ENCODE measurements around the gene WDR35. TPM values are rescaled to one million over a fixed set of nuclear protein-coding genes. Genes with fewer than 3 reads are reported as not detected.

Gene WDR35
- total and polyA plus RNA-seq, 2 donors from 2014 or later, result 6.0 to 21.2 TPM

DNA sequence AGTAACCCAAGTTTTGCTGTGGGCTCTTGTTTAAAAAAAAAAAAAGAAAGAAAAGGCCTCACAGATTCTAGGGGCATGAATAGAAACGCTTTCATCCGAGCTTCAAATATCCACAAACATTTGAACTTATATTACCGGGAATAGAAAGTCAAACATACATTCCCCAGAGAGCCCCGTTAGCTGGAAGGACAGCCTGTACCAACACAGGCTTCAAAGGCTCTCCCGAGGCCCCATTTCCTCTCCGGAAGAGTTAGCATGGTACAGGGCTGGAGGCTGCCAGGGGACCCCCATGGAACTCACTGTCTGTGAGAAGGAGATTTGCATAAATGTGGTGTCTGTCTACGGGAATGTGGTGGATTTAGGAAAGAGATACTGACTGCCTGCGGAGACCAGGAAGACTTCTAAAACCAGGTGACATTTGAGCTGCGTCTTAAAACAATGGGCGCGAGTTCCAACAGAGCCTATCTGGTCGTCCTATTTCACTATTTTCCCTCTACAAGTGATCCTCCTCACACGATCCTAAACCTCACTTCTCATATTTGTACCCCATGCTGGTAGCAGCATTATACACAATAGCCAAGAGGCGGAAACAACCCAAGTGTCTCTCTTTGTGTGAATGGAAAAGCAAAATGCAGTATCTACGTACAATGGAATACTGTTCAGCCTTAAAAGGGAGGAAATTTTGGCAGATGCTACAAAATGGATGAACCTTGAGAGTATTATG, 23.4 kb upstream of the WDR35 start:
- H3K9me3 ChIP-seq (ENCODE audit: control insufficient read depth in 2 of 3, insufficient read depth in 1 of 3, low read length in 3 of 3), result no peaks in the 10 kb centered on the region
- DNase-seq (peak in 1 of 5 donors; percentile 14), FAIRE-seq (no peak)
- no peak overlapping the region for H3K9ac ChIP-seq (ENCODE audit: low read length in 3 of 3)
- H3K4me3 ChIP-seq (ENCODE audit: low read length in 3 of 3), result peak overlapping the region in 1 of 3 donors; percentile 57
- H3K27me3 ChIP-seq (ENCODE audit: control insufficient read depth, insufficient read depth, low read length), result no peaks in the 10 kb centered on the region
- no peak overlapping the region for H3K27ac ChIP-seq (ENCODE audit: low read depth in 2 of 2, low read length in 2 of 2)
- TF ChIP-seq, protein P1, sequence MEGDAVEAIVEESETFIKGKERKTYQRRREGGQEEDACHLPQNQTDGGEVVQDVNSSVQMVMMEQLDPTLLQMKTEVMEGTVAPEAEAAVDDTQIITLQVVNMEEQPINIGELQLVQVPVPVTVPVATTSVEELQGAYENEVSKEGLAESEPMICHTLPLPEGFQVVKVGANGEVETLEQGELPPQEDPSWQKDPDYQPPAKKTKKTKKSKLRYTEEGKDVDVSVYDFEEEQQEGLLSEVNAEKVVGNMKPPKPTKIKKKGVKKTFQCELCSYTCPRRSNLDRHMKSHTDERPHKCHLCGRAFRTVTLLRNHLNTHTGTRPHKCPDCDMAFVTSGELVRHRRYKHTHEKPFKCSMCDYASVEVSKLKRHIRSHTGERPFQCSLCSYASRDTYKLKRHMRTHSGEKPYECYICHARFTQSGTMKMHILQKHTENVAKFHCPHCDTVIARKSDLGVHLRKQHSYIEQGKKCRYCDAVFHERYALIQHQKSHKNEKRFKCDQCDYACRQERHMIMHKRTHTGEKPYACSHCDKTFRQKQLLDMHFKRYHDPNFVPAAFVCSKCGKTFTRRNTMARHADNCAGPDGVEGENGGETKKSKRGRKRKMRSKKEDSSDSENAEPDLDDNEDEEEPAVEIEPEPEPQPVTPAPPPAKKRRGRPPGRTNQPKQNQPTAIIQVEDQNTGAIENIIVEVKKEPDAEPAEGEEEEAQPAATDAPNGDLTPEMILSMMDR (IDR thresholded peaks at IDR 0.05; ENCODE audit: borderline replicate concordance, extremely low read depth, insufficient read depth), result no peak
- H3K4me1 ChIP-seq (ENCODE audit: control insufficient read depth in 2 of 3, insufficient read depth in 2 of 3, low read depth in 1 of 3, low read length in 3 of 3), result no peaks in the 10 kb centered on the region
- intact Hi-C loops (cut with DNase I), result loop anchor here (10.0 kb wide), 1 partner anchor 82 kb away; no protein-coding TSS in a partner anchor
- H3K36me3 ChIP-seq (ENCODE audit: control insufficient read depth in 2 of 3, insufficient read depth in 3 of 3, low read length in 3 of 3), result no peaks in the 10 kb centered on the region

DNA sequence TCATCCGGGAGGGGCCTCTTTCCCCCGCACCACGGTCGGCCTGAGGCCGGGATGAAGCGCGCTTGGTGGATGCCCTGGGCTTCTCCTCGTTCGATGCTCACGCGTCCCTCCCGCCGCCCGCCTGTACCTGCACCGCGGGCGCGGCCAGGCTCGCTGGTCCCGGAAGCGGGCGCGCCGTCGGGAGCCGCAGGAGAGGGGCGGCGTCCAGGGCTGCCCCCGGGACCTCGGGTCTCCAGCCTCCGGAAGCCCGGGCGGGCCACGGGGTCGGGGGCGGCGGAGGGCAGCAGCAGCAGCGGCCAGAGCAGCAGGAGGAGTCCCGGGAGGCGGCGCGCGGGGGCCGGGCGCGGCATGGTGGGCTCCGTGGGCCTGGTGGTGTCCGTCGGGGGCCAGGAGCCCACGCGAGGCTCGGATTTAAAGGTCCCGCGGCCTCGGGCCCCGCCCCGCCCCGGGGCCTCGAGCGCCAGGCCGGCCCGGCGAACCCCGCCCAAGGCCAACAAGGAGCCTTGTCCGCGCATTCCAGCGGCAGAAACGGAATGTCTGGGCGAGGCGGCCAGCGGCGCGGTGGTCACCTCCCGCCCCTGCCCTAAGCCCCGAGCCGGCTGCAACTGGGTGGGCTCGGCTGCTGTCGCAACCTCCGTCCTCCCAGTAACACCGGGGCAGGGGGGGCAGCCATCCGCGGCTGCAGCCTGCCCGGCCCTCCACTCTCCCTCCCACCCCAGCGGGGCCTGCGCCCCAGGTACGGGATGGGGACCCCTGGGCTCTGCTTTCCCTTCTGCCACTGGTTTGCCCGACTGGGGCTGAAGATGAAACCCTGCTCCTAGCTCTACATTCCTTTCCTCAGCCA, 22.6 kb upstream of the WDR35 start, which contains the start of gene MATN3:
Gene MATN3 (minus strand): TSS at position 387 of the 844 bp plus-strand sequence. CDS start 37 bp downstream, at position 350.
- TF ChIP-seq, protein P1 (IDR thresholded peaks at IDR 0.05; ENCODE audit: borderline replicate concordance, extremely low read depth, insufficient read depth), result no peak
- Histone ChIP-seq H3K4me1 (ENCODE audit: control insufficient read depth in 2 of 3, insufficient read depth in 2 of 3, low read depth in 1 of 3, low read length in 3 of 3) (no peaks in the 10 kb centered on the region), H3K9ac (ENCODE audit: low read length in 3 of 3) (no peak within 1 kb of the TSS), H3K36me3 (ENCODE audit: control insufficient read depth in 2 of 3, insufficient read depth in 3 of 3, low read length in 3 of 3) (no peaks in the 10 kb centered on the region), H3K4me3 (ENCODE audit: low read length in 3 of 3) (peak within 1 kb of the TSS in 2 of 3 donors; percentile 25 to 57), H3K9me3 (ENCODE audit: control insufficient read depth in 2 of 3, insufficient read depth in 1 of 3, low read length in 3 of 3) (no peaks in the 10 kb centered on the region), H3K27me3 (ENCODE audit: control insufficient read depth, insufficient read depth, low read length) (no peaks in the 10 kb centered on the region), H3K27ac (ENCODE audit: low read depth in 2 of 2, low read length in 2 of 2) (no peak within 1 kb of the TSS)
- FAIRE-seq (no peak), DNase-seq (peak; percentile 52 to 76 (median 62))
- intact Hi-C loops (cut with DNase I), result loop anchor here (10.0 kb wide), 1 partner anchor 82 kb away; no protein-coding TSS in a partner anchor

DNA sequence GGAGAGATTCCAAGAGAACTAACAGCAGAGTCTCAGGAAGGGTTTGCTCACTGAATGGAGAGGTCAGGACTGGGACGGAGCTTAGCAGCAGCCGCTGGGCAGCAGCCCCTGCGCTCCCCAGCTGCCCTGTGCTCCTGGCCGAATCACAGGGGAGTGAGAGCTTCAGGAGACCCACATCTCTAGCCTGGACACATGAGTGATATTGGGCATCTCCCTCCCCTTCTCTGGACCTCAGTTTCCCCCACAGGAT, 22.1 kb upstream of the WDR35 start:
- FAIRE-seq (no peak), DNase-seq (no peak)
- Histone ChIP-seq H3K9ac (ENCODE audit: low read length in 3 of 3) (no peak overlapping the region), H3K9me3 (ENCODE audit: control insufficient read depth in 2 of 3, insufficient read depth in 1 of 3, low read length in 3 of 3) (no peaks in the 10 kb centered on the region), H3K4me1 (ENCODE audit: control insufficient read depth in 2 of 3, insufficient read depth in 2 of 3, low read depth in 1 of 3, low read length in 3 of 3) (no peaks in the 10 kb centered on the region), H3K27me3 (ENCODE audit: control insufficient read depth, insufficient read depth, low read length) (no peaks in the 10 kb centered on the region), H3K27ac (ENCODE audit: low read depth in 2 of 2, low read length in 2 of 2) (no peak overlapping the region), H3K4me3 (ENCODE audit: low read length in 3 of 3) (peak overlapping the region in 1 of 3 donors; percentile 57), H3K36me3 (ENCODE audit: control insufficient read depth in 2 of 3, insufficient read depth in 3 of 3, low read length in 3 of 3) (no peaks in the 10 kb centered on the region)
- TF ChIP-seq, protein P1 (IDR thresholded peaks at IDR 0.05; ENCODE audit: borderline replicate concordance, extremely low read depth, insufficient read depth), result no peak
- intact Hi-C loops (cut with DNase I), result loop anchor here (10.0 kb wide), 1 partner anchor 83 kb away; no protein-coding TSS in a partner anchor
